NCI-H460 (cell line): ENCODE results near the gene NCKAP5L. TPM values are rescaled to one million over a fixed set of nuclear protein-coding genes. Genes with fewer than 3 reads are reported as not detected.

Source experiments
- DNase-seq: peaks from one replicate; pipeline ENCODE4 v3.0.0-alpha.2; 2016; ENCODE audit warnings: low read depth; ENCODE audit errors: extremely low read depth
- total RNA-seq: library from RNA; depleted of rRNA; stranded (reverse); fragments of >200 nt; shearing (Covaris generic); gene quantifications from 2 replicates; pipeline ENCODE4 v1.2.3, GENCODE V29; 2014

Gene NCKAP5L
- total RNA-seq, 1 experiment from 2014 or later = 7.5 TPM

- no peak for DNase-seq
These were observed 24.3 kb downstream of the NCKAP5L start for GRCh38 chr12:49803693-49804450.

- no peak for DNase-seq
These were observed 26.8 kb downstream of the NCKAP5L start for GRCh38 chr12:49801141-49802063.

GRCh38 chr12:49800421-49801140, 27.6 kb downstream of the NCKAP5L start:
- no peak for DNase-seq

- DNase-seq = no peak
These were observed 29.3 kb downstream of the NCKAP5L start for GRCh38 chr12:49798934-49799333.

- DNase-seq = no peak
These were observed 30.0 kb downstream of the NCKAP5L start for GRCh38 chr12:49798248-49798647.

- DNase-seq = no peak
These were observed 30.8 kb downstream of the NCKAP5L start for GRCh38 chr12:49797449-49797776.

- DNase-seq = no peak
These were observed 31.4 kb downstream of the NCKAP5L start for GRCh38 chr12:49796606-49797448.

- no peak for DNase-seq
These were observed 32.1 kb downstream of the NCKAP5L start for GRCh38 chr12:49796155-49796554.

GRCh38 chr12:49795654-49796105, 32.5 kb downstream of the NCKAP5L start:
- no peak for DNase-seq

GRCh38 chr12:49794811-49795653, 33.2 kb downstream of the NCKAP5L start:
- DNase-seq = no peak

GRCh38 chr12:49794021-49794420, 34.2 kb downstream of the NCKAP5L start:
- DNase-seq = no peak

- DNase-seq = no peak
These were observed 34.6 kb downstream of the NCKAP5L start for GRCh38 chr12:49793620-49794019.

GRCh38 chr12:49792976-49793580, 35.1 kb downstream of the NCKAP5L start:
- DNase-seq = no peak

- no peak for DNase-seq
These were observed 35.8 kb downstream of the NCKAP5L start for GRCh38 chr12:49792181-49792970.

GRCh38 chr12:49791700-49792099, 36.5 kb downstream of the NCKAP5L start:
- DNase-seq = no peak

- no peak for DNase-seq
These were observed 37.3 kb downstream of the NCKAP5L start for GRCh38 chr12:49790741-49791555.

- DNase-seq = no peak
These were observed 38.2 kb downstream of the NCKAP5L start for GRCh38 chr12:49789992-49790391.
